Muscle layer of duodenum (tissue), 2 donors: Measurements from ENCODE around the gene NR6A1.

Source experiments
- H3K27ac ChIP-seq: one replicate; pipeline ENCODE4 v1.7.0; 2013; ENCODE audit warnings: mild to moderate bottlenecking, low read length
- H3K27me3 ChIP-seq: one replicate; pipeline ENCODE4 v1.7.0; 2013; ENCODE audit warnings: low read depth, mild to moderate bottlenecking, control low read depth, low read length
- H3K36me3 ChIP-seq, 2 donors: one replicate each; pipeline ENCODE4 v1.7.0; 2013; ENCODE audit warnings: low read length in 2 of 2, control low read depth in 1 of 2, mild to moderate bottlenecking in 1 of 2; ENCODE audit not compliant: insufficient read depth in 2 of 2, control insufficient read depth in 1 of 2
- H3K4me1 ChIP-seq, 2 donors: one replicate each; pipeline ENCODE4 v1.7.0; 2013; ENCODE audit warnings: low read length in 2 of 2, mild to moderate bottlenecking in 2 of 2, control low read depth in 1 of 2, moderate library complexity in 1 of 2; ENCODE audit not compliant: insufficient read depth in 2 of 2, control insufficient read depth in 1 of 2
- H3K4me3 ChIP-seq, 2 donors: one replicate each; pipeline ENCODE4 v1.7.0; 2013; ENCODE audit warnings: low read length in 2 of 2, low read depth in 1 of 2, mild to moderate bottlenecking in 1 of 2
- H3K9me3 ChIP-seq, 2 donors: one replicate each; pipeline ENCODE4 v1.7.0; 2013; ENCODE audit warnings: low read length in 2 of 2, control low read depth in 1 of 2, mild to moderate bottlenecking in 1 of 2; ENCODE audit not compliant: control insufficient read depth in 1 of 2
- donor health status: healthy.

NR6A1 gene

DNA sequence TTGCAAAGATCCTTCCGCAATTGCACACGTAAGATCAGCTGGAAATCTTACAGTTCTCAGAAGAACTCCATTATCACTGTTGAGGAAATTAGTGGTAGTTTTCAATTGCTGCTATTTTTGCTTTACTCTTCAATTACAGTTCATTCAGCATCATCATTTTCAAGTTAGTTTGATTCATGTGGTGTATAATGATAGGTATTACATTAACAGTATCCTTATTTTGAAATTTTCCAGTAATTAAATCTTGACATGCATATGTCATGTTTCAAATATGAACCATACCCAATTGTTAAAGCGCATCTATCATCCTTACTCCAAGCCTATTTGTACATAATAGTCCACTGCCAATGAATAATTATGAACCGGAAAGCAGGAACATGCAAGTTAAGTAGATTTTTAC is 60.3 kb downstream of the NR6A1 start:
- H3K9me3 ChIP-seq: no peaks in the 10 kb centered on the region
- H3K4me3 ChIP-seq: no peak overlapping the region
- peaks cover 3 to 17% of the 10 kb centered on the region in 2 donors for H3K4me1 ChIP-seq
- no peak overlapping the region for H3K27ac ChIP-seq
- H3K27me3 ChIP-seq: no peaks in the 10 kb centered on the region
- no peaks in the 10 kb centered on the region for H3K36me3 ChIP-seq

DNA sequence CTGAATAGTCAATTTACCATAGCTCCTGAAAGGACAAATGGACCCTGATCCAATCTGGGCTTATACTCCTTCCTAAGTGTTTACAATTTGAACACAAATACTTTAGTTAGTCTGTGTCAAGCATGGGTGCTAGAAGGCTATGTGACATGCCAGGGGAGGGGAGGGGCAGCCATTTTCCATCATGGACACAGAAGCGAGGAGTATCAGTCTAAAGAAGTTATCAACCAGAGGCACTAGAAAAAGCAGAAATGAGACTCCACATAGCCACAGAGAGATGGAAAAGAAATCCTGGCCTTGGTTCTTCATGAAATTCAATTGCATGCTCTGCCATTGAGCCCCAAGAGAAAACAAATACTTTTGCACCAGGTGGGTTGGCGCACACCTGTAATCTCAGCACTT is 61.8 kb downstream of the NR6A1 start:
- no peaks in the 10 kb centered on the region for H3K36me3 ChIP-seq
- H3K4me1 ChIP-seq: peaks cover 3 to 17% of the 10 kb centered on the region in 2 donors
- no peaks in the 10 kb centered on the region for H3K9me3 ChIP-seq
- H3K27me3 ChIP-seq: no peaks in the 10 kb centered on the region
- H3K4me3 ChIP-seq: no peak overlapping the region
- no peak overlapping the region for H3K27ac ChIP-seq

DNA sequence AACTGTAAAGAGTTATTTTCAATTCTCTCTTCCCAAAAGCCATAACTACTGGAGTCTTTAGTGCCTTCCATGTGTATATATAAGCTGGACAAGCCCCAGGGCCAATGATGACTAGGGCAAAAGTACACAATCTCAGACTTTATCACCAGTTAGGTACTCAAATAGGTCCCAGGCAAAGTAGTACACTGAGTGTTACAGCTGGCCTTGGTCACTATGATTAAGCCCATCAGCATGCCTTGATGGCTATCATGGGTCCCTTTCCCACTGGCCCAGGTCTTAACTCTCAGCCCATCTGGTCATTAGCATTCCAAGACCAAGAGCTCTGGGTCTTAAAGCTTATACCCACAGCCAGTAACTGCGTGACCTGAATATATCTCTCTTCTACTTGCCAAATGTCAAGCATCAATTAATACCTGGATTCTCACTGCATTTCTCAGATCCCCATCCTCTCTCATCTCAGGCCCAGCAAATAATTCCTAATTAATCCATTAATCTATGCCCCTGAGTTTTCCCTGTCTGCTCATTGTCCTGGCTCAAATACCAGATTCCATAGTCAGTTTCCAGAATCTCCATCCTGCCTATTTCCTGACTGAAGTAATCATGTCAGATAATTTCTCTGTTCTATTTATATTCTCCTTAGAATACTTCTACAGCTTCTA is 62.3 kb downstream of the NR6A1 start:
- peaks cover 3 to 17% of the 10 kb centered on the region in 2 donors for H3K4me1 ChIP-seq
- no peak overlapping the region for H3K4me3 ChIP-seq
- H3K27ac ChIP-seq: no peak overlapping the region
- no peaks in the 10 kb centered on the region for H3K9me3 ChIP-seq
- no peaks in the 10 kb centered on the region for H3K36me3 ChIP-seq
- H3K27me3 ChIP-seq: no peaks in the 10 kb centered on the region

DNA sequence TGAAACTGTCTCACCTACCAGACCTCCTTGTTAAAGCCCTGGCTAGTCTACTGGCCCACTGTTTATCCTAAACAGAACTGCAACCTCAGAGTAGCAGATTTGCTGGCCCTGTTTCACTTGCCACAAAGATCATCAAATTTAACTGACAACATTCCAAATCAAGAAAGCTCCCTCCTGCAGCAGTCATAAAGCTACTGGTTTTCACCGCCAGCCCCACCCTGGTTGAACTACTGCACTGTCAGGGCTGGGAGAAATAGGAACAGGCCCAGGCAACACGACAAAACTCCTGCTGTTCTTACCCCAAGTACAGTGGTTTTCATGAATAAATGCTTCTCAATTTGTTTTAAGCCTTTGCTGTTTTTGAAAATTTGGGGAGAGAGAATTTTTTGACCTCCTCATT is 63.0 kb downstream of the NR6A1 start:
- no peaks in the 10 kb centered on the region for H3K9me3 ChIP-seq
- peaks cover 3 to 17% of the 10 kb centered on the region in 2 donors for H3K4me1 ChIP-seq
- no peak overlapping the region for H3K27ac ChIP-seq
- no peaks in the 10 kb centered on the region for H3K36me3 ChIP-seq
- H3K27me3 ChIP-seq: no peaks in the 10 kb centered on the region
- no peak overlapping the region for H3K4me3 ChIP-seq

DNA sequence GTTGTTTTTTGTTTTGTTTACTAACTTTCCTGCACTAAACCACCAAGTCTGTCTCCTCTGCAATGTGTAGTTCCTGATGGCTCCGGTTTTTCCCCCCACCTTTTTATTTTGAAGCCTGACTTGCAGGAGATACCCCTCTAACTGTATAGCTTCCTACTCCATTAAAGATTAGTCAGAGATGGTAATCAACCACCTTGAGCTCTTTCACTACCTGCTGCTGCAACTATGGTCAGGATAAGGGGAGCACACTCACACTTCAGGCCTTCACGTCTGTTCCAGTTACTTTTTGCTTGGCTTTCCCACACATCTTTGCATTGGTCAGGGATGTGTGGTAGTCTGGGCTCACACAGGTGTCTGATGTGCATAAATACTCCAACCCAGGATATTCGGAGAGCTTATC is 63.4 kb downstream of the NR6A1 start:
- H3K36me3 ChIP-seq: no peaks in the 10 kb centered on the region
- peaks cover 3 to 17% of the 10 kb centered on the region in 2 donors for H3K4me1 ChIP-seq
- H3K9me3 ChIP-seq: no peaks in the 10 kb centered on the region
- H3K27me3 ChIP-seq: no peaks in the 10 kb centered on the region
- no peak overlapping the region for H3K27ac ChIP-seq
- H3K4me3 ChIP-seq: no peak overlapping the region

DNA sequence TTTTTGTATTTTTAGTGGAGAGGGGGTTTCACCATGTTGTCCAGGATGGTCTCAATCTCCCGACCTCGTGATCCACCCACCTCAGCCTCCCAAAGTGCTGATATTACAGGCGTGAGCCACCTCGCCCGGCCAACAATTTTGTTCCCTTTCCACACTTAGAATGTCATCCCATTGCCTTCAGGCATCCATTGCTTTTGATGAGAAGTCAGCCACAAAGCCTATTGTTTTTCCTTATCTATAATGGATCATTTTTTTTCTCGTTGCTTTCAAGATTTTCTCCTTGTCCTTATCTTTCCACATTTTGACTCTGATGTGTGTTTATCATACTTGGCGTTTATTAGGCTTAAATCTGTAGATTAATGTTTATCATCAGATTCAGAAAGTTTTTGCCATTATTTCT is 64.4 kb downstream of the NR6A1 start:
- H3K36me3 ChIP-seq: no peaks in the 10 kb centered on the region
- no peak overlapping the region for H3K4me3 ChIP-seq
- no peak overlapping the region for H3K27ac ChIP-seq
- H3K9me3 ChIP-seq: no peaks in the 10 kb centered on the region
- H3K27me3 ChIP-seq: no peaks in the 10 kb centered on the region
- peaks cover 3 to 16% of the 10 kb centered on the region in 2 donors for H3K4me1 ChIP-seq

DNA sequence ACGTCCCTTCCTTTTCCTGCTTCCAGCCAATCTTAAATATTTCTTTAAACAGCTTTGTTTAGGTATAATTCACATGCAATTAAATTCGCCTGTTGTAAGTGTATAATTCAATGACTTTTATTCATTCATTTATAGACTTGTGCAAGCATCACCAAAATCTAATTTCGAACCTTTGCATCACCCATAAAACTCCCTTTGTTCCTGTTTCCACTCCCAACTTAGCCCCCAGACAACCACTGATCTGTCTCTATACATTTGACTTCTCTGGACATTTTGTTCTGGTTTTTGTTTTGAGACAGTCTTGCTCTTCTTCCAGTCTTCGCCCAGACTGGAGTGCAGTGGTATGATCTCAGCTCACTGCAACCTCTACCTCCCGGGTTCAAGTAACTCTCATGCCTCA is 71.5 kb downstream of the NR6A1 start:
- Histone ChIP-seq H3K4me1 (no peaks in the 10 kb centered on the region), H3K4me3 (no peak overlapping the region), H3K27me3 (no peaks in the 10 kb centered on the region), H3K27ac (no peak overlapping the region), H3K36me3 (no peaks in the 10 kb centered on the region), H3K9me3 (no peaks in the 10 kb centered on the region)

DNA sequence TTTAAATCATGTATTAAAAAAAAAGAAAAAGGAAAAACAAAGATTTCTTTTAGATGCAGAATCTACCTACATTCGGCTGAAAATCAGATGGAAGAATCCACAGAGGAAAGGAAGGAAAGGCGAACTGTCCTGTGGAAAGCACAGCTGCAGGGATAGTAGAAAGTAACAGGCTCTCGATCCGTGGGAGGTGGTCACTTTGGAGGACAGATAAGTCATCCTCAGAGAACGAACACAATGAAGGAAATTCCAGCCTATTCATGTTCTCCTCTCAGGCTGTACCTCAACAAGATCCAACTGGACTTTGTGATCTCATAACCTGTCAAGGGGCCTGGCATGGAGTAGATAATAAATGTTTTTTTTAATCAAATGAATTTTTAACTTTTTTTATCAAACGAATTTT is 72.8 kb downstream of the NR6A1 start:
- Histone ChIP-seq H3K36me3 (no peaks in the 10 kb centered on the region), H3K4me1 (peaks cover 0 to 5% of the 10 kb centered on the region in 2 donors), H3K9me3 (no peaks in the 10 kb centered on the region), H3K27ac (peak overlapping the region; percentile 52), H3K27me3 (no peaks in the 10 kb centered on the region), H3K4me3 (no peak overlapping the region)

DNA sequence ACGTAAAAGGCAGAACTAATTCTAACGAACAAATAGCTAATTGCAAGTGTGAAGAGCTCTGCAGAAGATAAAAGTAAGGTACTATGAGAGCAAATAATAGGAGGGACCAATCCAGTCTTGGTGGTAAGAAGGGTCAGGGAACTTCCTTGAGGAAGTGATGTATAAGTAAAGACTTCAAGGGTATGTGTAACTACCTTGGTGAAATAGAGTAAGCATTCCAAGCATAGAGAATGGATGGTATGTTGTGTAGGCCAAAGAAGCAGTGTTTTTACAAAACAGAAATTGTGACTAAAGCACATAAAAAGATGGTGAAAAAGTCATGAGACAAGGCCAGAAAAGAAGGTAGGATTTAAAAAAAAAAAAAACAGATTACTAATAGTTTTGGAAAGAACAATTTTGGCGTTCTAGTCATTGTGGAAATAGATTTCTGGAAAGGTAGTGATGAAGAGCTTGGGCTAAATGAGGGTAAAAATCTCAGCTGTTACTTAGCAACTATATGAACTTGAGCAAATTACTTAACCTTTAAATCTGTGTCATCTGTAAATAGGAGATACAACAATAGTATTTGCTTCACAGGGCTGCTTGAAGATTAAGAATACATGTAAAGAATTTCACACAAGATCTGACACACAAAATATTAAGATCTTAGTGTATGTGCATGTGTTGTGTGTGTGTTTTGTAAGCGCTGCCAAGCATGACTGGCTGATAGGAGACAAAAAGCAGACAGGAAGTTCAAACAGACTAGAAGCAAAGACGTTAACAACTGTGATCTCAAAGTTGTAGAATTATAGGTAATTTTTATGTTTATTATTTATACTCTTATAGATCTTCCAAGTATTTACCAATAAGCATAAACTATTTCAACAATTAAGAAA is 73.5 kb downstream of the NR6A1 start:
- Histone ChIP-seq H3K27ac (peak overlapping the region; percentile 52), H3K4me1 (peaks cover 0 to 5% of the 10 kb centered on the region in 2 donors), H3K27me3 (no peaks in the 10 kb centered on the region), H3K36me3 (no peaks in the 10 kb centered on the region), H3K9me3 (no peaks in the 10 kb centered on the region), H3K4me3 (no peak overlapping the region)

DNA sequence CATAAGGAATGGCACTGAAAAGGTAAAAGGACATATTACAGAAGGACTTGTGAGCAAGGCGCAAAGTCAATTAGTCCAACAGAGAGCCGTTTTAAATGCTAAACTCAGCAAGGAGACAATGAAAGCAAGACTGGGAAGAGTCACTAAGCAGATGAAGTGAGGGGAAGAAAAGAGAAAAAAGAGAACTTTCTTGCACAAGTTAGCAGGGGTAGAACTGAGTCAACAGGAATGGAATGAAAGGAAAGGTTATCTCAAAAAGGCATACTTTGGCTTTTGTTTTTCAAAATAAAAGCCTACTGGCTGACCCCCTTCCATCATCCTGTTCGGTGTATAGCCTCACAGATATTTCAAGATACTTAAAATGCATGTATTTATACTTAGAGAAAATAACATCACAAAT is 75.0 kb downstream of the NR6A1 start:
- Histone ChIP-seq H3K36me3 (no peaks in the 10 kb centered on the region), H3K4me1 (peaks cover 0 to 5% of the 10 kb centered on the region in 2 donors), H3K9me3 (no peaks in the 10 kb centered on the region), H3K27me3 (no peaks in the 10 kb centered on the region), H3K27ac (no peak overlapping the region), H3K4me3 (no peak overlapping the region)

DNA sequence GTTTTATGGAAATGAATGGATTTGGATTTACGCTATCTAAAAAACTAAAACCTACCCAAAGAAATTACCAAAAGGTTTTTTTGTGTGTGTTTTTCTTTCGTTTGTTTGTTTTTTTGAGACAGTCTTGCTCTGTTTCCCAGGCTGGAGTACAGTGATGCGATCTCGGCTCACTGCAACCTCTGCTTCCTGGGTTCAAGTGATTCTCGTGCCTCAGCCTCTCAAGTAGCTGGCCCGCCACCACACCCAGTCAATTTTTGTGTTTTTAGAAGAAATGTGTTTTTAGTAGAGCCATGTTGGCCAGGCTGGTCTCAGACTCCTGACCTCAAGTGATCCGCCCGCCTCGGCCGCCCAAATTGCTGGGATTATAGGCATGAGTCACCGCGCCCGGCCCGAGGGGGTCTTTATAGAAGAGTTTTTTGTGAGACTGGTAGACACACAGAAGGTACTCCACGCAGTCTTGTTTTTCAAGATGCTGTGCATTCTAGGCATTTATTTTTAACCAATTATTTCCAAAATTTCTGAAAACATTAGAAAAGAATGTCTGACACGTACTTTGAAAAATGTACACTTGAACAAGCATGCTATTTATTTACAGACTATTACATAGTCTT is 75.7 kb downstream of the NR6A1 start:
- Histone ChIP-seq H3K4me3 (no peak overlapping the region), H3K36me3 (no peaks in the 10 kb centered on the region), H3K4me1 (peaks cover 0 to 5% of the 10 kb centered on the region in 2 donors), H3K27ac (no peak overlapping the region), H3K9me3 (no peaks in the 10 kb centered on the region), H3K27me3 (no peaks in the 10 kb centered on the region)
